Measurements from ENCODE around the gene DDX54. TPM values are rescaled to one million over a fixed set of nuclear protein-coding genes. Genes with fewer than 3 reads are reported as not detected.

DDX54 gene
- total and polyA plus RNA-seq, 2 of the 8 experiments (the other 6 are each of a cell fraction or from before 2014, with no cell fraction given), result 64.9 to 113 TPM

GRCh38 chr12:113137861-113138783, 47.2 kb downstream of the DDX54 start (continued):
- TF ChIP-seq JUND (IDR thresholded peaks at IDR 0.05; ENCODE audit: low read length), result no peak
